ENCODE results near the gene PCDH9. TPM values are rescaled to one million over a fixed set of nuclear protein-coding genes. Genes with fewer than 3 reads are reported as not detected.

The PCDH9 gene
- total and polyA plus RNA-seq, 11 donors, result 3.0 to 39.6 (median 21.6) TPM

DNA sequence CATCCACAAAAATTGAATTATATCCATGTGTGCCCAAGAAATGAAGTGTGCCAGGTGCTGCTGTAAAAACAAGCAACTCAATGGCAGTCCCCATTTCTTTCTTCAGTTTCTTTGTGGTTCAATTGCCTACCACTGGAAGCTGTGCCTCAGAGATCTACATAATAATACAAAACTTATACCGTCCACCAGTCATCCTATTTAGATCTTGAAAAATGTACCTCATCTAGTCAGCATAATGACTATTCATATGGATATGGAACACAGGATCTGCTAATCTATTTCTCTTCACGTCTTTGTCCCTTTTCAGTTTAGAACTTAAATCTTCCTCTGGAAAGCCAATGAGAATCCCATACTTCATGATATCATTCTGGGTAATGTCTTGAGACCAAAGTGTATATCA, 648.5 kb downstream of the PCDH9 start:
- DNase-seq (no peak), ATAC-seq (no peak)
- H3K27ac ChIP-seq, result no peak overlapping the region
- WGBS, 4 donors, result 83 to 93% (median 90%) methylated on average over 2 of the region's 2 CpGs
- H3K4me3 ChIP-seq, result no peak overlapping the region
- TF ChIP-seq CTCF (IDR thresholded peaks at IDR 0.05), result no peak
- TF ChIP-seq POLR2A (IDR thresholded peaks at IDR 0.05), result no peak
- H3K4me1 ChIP-seq, result no peaks in the 10 kb centered on the region
- no peaks in the 10 kb centered on the region for H3K27me3 ChIP-seq
- intact Hi-C loops (cut with DNase I), result no loop called here
- H3K9me3 ChIP-seq, result no peaks in the 10 kb centered on the region
- no peaks in the 10 kb centered on the region for H3K36me3 ChIP-seq

DNA sequence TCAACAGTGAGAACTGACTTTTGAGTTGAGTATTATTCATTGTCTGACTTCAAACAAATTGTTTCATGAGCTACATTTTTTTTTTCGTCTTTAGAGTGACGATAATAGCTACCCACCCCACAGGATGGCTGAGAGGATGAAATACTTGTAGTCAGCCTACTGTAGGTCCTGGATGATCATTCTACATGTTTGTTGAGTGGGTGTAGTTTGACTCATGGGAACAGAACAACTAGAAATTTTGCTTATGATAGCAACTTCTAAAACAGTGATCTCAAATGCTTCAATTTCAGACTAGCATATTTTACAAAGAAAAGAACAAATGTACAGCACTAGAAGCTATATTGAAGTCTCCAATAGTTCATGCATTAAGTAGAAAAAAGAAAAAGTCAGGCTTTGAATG, 651.8 kb downstream of the PCDH9 start:
- H3K9me3 ChIP-seq, result no peaks in the 10 kb centered on the region
- H3K27ac ChIP-seq, result no peak overlapping the region
- intact Hi-C loops (cut with DNase I), result no loop called here
- no peaks in the 10 kb centered on the region for H3K27me3 ChIP-seq
- H3K4me1 ChIP-seq, result no peaks in the 10 kb centered on the region
- H3K4me3 ChIP-seq, result no peak overlapping the region
- H3K36me3 ChIP-seq, result no peaks in the 10 kb centered on the region
- ATAC-seq, result no peak
- 63 to 83% (median 77%) methylated on average over 2 of the region's 2 CpGs for WGBS, 4 donors
- TF ChIP-seq POLR2A (IDR thresholded peaks at IDR 0.05), result no peak
- TF ChIP-seq CTCF (IDR thresholded peaks at IDR 0.05), result no peak
- DNase-seq, result no peak

- 80 to 86% (median 84%) methylated on average over 2 of the region's 2 CpGs for WGBS, 4 donors
- TF ChIP-seq POLR2A (IDR thresholded peaks at IDR 0.05) (no peak), CTCF (IDR thresholded peaks at IDR 0.05) (no peak)
- intact Hi-C loops (cut with DNase I), result no loop called here
These were observed 652.8 kb downstream of the PCDH9 start for GRCh38 chr13:66577358-66577757.

DNA sequence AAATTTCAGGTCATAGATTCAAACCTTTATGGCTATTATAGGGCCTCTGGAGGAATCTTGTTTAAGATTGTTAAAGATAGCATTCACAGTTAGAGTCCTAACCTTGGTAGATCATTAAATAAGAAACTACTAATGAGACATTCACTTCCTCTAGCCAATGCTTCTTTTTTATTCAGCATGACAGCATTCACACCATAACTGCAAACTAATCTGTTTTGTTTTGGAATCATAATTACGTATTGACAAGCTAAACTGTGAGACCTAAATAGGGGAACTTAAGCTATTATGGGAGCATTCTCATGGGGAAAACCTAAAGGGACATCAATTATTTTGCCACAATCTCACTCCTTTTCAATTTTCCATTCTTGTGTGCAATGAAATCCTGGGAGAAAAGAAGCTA, 653.8 kb downstream of the PCDH9 start:
- TF ChIP-seq POLR2A (IDR thresholded peaks at IDR 0.05) (no peak), CTCF (IDR thresholded peaks at IDR 0.05) (no peak)
- 86 to 91% (median 88%) methylated on average over 1 of the region's 1 CpG for WGBS, 4 donors

More at GRCh38 chr13:66577358-66577757, 652.8 kb downstream of the PCDH9 start:
- H3K4me1 ChIP-seq, result no peaks in the 10 kb centered on the region
- DNase-seq (no peak), ATAC-seq (no peak)
- H3K36me3 ChIP-seq, result no peaks in the 10 kb centered on the region
- H3K4me3 ChIP-seq, result no peak overlapping the region
- no peaks in the 10 kb centered on the region for H3K27me3 ChIP-seq
- no peak overlapping the region for H3K27ac ChIP-seq
- no peaks in the 10 kb centered on the region for H3K9me3 ChIP-seq

More for the DNA sequence above, 653.8 kb downstream of the PCDH9 start:
- DNase-seq (no peak), ATAC-seq (no peak)
- Histone ChIP-seq H3K27ac (no peak overlapping the region), H3K4me1 (no peaks in the 10 kb centered on the region), H3K4me3 (no peak overlapping the region), H3K27me3 (no peaks in the 10 kb centered on the region), H3K9me3 (no peaks in the 10 kb centered on the region), H3K36me3 (no peaks in the 10 kb centered on the region)
- intact Hi-C loops (cut with DNase I), result no loop called here

All from heart left ventricle (tissue), 16 donors.